HG03460 (cell line): ENCODE results near the gene TLR2.

Experiments used
- ATAC-seq: cut with Tn5 transposase; IDR thresholded peaks from one replicate; pipeline ENCODE4 v1.9.1; 2021; ENCODE audit not compliant: unreplicated experiment

TLR2 gene

GRCh38 chr4:153728660-153729059, 44.6 kb downstream of the TLR2 start:
- no peak for ATAC-seq

GRCh38 chr4:153729895-153730294, 45.8 kb downstream of the TLR2 start:
- no peak for ATAC-seq

GRCh38 chr4:153731239-153731638, 47.2 kb downstream of the TLR2 start:
- ATAC-seq: no peak

GRCh38 chr4:153733751-153734448, 49.8 kb downstream of the TLR2 start:
- ATAC-seq: no peak

- ATAC-seq: no peak
Observed at GRCh38 chr4:153735906-153736461, 51.9 kb downstream of the TLR2 start.

GRCh38 chr4:153741541-153741940, 57.5 kb downstream of the TLR2 start:
- ATAC-seq: no peak

- no peak for ATAC-seq
Observed at GRCh38 chr4:153745651-153746050, 61.6 kb downstream of the TLR2 start.

- ATAC-seq: no peak
Observed at GRCh38 chr4:153747406-153747955, 63.4 kb downstream of the TLR2 start.

- no peak for ATAC-seq
Observed at GRCh38 chr4:153748378-153748777, 64.3 kb downstream of the TLR2 start.

- ATAC-seq: peak; percentile 89
Observed at GRCh38 chr4:153750197-153750817, 66.2 kb downstream of the TLR2 start.

GRCh38 chr4:153755186-153755585, 71.1 kb downstream of the TLR2 start:
- ATAC-seq: no peak
